HG03045 (cell line): ENCODE measurements around the gene ARHGAP18.

Experiments
- ATAC-seq: cut with Tn5 transposase; IDR thresholded peaks from one replicate; pipeline ENCODE4 v1.9.1; 2021; ENCODE audit warnings: mild to moderate bottlenecking, moderate library complexity; ENCODE audit not compliant: unreplicated experiment

ARHGAP18 gene

DNA sequence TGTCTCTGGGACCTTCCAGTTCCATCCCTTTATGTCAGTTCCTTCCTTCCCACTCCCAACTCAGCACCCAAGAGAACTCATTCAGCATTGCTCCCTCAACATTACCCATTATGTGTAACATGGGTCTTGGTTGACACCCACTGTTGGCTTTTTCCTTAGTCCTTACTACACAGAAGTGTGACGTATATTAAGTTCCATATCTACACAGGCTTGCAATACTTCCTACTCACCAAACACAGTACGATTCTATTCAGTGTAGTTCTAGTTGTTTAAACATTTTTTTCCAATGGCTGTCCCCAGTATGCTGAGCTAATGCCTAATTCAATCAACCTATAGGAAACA, 37.7 kb downstream of the ARHGAP18 start:
- peak; percentile 17 for ATAC-seq

GRCh38 chr6:129671442-129672340, 38.3 kb downstream of the ARHGAP18 start:
- ATAC-seq, result peak; percentile 81

DNA sequence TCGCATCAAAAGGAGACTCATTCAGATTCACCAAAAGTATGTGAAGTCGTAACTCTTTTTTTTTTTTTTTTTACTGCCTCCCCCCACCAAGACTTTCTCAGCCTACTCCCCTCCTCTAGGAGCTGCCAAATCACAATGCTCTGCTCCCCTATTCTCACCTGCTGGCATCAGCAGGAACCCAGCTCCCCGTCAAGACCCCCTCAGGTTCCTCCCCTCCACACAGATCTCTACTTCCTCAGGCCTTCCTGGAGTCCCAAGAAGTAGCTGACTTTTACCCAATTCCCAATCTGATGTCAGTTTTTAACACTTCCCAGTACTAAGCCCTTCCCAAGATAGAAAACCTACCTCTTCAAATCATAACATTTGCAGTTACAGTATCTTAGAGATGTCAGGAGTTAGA, 39.3 kb downstream of the ARHGAP18 start:
- no peak for ATAC-seq

DNA sequence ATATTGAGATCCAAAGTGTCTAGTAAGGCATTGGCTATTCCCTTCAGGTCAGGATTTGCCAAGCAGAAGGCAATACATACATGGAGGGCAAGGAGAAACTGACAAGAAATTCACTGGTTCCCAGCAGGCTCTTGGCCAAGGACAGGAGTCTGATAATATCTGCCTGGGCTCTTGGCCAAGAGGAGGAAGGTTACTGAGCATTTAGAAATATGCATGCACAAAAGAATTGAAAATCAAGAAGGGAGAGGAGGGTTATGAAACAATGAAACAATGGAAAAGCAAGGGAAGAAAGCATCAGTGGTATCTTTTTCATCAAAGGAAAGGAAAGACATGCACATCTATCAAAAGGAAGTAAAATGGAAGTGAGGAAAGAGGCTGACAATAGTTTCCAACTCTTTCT, 42.4 kb downstream of the ARHGAP18 start:
- ATAC-seq, result no peak

- no peak for ATAC-seq
Measured at GRCh38 chr6:129667034-129667433, 42.9 kb downstream of the ARHGAP18 start.

GRCh38 chr6:129665555-129665954, 44.4 kb downstream of the ARHGAP18 start:
- no peak for ATAC-seq

DNA sequence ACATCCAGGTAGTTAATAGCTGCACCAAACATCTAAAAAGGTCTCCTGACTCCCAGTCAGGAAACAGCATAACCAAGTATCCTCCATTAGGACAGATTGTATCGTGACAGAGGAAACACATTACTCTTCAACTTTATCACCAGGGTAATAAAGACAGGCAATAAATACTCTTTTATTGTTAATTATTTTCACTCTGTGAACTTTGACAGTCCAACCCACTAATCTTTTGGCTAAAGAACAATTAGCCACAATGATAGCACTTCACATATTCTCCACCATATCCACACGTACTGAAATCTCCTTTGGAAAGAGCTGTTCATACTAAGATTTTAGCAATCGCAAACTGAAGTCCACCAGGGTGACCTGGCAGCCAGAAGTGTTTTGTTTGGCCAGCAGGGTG, 46.4 kb downstream of the ARHGAP18 start:
- no peak for ATAC-seq

GRCh38 chr6:129662980-129663431, 47.0 kb downstream of the ARHGAP18 start:
- ATAC-seq, result peak; percentile 58

- no peak for ATAC-seq
Measured at GRCh38 chr6:129662406-129662766, 47.6 kb downstream of the ARHGAP18 start.

GRCh38 chr6:129661536-129662405, 48.2 kb downstream of the ARHGAP18 start:
- no peak for ATAC-seq

GRCh38 chr6:129660346-129660676, 49.7 kb downstream of the ARHGAP18 start:
- ATAC-seq, result no peak

- ATAC-seq, result no peak
Measured at GRCh38 chr6:129659590-129660345, 50.2 kb downstream of the ARHGAP18 start.

- no peak for ATAC-seq
Measured at GRCh38 chr6:129659167-129659566, 50.8 kb downstream of the ARHGAP18 start.

GRCh38 chr6:129657483-129657882, 52.5 kb downstream of the ARHGAP18 start:
- ATAC-seq, result no peak

GRCh38 chr6:129655334-129655733, 54.6 kb downstream of the ARHGAP18 start:
- no peak for ATAC-seq

DNA sequence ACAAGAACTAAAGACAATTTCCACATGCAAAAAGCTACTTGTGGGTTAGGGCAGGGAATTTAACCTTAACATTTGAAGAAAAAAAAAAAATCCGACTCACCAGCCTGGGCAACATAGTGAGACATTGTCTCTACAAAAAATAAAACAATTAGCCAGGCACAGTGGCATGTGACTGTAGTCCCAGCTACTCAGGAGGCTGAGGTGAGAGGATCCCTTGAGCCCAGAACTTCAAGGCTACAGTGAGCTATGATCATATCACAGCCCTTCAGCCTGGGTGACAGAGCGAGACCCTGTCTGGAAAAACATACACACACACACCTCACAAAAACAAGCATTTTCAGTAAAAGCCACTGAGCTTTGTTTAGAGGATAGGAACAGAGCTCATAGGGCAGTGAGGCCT, 56.2 kb downstream of the ARHGAP18 start:
- no peak for ATAC-seq

DNA sequence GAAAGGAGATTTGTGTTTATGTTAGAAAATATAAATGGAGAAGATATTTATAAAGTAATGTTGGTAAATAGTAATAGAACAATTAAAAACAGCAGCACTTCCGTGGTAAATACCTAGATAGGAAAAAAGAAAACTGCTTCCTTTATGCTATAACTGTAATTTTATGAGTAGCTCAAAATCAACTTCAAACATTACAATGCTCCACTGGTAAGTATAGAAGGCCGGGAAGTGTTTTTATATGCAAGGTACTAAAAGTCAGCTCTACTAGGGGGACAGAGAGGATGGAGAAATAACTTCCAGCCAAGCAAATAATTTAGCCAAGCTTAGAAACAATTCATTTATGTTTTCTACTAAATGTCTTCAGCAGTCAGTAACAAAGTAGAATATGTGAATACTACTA, 56.7 kb downstream of the ARHGAP18 start:
- ATAC-seq, result no peak

- no peak for ATAC-seq
Measured at GRCh38 chr6:129651291-129651691, 58.7 kb downstream of the ARHGAP18 start.

DNA sequence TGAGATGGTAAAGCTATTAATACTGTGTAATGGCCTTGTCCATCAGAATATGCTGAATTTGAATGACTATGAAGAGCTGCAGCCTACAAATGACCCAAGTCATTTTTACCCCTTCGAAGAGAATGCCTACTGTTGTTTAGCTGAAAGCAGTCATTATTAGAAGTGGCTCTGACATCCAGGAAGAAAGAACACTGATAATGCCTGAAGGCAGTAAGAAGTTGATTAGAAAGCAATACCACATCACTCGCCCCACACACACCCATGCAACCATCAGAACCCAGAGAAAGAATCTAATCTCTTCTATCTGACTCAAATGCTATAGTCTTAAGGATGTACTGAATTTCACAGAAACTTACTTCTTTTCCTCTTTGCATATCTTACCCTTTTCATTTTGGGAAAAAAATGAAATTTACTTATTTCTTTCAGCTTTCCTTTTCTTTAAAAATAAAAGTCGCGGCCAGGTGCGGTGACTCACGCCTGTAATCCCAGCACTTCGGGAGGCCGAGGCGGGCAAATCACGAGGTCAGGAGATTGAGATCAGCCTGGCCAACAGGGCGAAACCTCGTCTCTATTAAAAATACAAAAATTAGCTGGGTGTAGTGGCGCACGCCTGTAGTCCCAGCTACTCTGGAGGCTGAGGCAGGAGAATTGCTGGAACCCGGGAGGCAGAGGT, 61.0 kb downstream of the ARHGAP18 start:
- no peak for ATAC-seq

DNA sequence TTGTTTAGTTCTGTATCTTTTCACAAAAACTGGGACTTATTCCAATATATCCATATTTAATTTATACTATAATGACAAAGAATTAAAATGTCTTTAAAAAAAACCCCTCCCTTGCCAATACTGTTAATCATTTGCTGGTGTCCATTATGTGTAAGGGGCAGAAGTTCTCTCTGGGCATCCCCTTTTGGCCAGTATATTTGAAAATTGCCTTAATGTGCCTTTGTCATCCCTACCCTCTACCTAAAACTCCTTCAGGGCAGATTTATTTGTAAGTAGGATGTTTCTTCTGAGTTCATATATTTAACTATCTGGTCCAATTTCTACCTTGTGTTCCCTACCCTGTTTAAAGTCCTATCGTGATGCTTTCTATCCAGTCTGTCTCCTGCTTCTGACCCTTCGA, 62.9 kb downstream of the ARHGAP18 start:
- peak; percentile 23 for ATAC-seq

- ATAC-seq, result peak; percentile 82
Measured at GRCh38 chr6:129646642-129647041, 63.3 kb downstream of the ARHGAP18 start.
